ENCODE results near the gene NDUFC1.

DNA sequence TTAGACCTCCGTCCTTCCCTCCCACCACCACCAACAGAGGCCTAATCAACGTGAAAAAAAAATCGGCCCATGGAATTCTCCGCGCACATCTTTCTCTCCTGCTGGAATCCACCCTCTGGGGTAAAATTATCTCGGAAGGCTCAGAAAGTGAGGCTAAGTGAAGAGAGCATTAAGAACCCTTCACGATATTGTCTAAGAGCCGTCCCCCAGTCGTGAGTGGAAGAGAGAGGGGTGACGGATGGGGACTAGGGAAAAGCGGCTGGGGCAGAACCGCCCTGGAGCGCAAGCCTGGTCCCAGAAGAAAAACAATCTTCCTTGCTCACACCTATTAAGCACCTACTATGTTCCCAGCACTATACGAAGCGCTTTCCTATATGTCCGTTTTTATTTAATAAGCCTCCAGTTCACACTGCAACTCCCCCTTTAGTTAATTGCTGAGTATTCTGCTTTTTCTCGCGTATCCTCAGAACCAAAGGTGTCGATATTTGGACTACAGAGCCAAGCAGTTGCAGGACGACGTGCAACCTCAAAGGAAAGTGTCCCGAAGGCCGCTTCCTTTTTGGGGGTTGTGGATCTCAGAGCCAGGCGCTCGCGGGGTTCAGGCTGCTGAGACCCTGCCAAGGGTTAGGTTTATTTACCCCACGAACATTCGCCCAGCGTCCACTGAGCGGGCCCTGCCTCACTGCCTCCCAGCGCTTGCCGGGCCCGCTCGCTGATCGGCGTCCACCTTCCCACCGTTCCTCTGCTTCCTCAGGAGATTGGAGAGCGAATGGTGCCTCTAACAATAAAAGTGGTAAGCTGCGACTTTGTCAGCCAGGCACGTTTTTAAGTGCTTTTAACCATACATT, 23.1 kb downstream of the NDUFC1 start:
- no peak for TF ChIP-seq CREB1 (CRISPR knock-in tag; IDR thresholded peaks at IDR 0.05)
- TF ChIP-seq CREM (CRISPR knock-in tag; IDR thresholded peaks at IDR 0.05) = no peak
- TF ChIP-seq, protein P1, sequence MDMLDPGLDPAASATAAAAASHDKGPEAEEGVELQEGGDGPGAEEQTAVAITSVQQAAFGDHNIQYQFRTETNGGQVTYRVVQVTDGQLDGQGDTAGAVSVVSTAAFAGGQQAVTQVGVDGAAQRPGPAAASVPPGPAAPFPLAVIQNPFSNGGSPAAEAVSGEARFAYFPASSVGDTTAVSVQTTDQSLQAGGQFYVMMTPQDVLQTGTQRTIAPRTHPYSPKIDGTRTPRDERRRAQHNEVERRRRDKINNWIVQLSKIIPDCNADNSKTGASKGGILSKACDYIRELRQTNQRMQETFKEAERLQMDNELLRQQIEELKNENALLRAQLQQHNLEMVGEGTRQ (CRISPR knock-in tag; IDR thresholded peaks at IDR 0.05) = no peak
- TF ChIP-seq, protein P2, sequence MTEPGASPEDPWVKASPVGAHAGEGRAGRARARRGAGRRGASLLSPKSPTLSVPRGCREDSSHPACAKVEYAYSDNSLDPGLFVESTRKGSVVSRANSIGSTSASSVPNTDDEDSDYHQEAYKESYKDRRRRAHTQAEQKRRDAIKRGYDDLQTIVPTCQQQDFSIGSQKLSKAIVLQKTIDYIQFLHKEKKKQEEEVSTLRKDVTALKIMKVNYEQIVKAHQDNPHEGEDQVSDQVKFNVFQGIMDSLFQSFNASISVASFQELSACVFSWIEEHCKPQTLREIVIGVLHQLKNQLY (CRISPR knock-in tag; IDR thresholded peaks at IDR 0.05) = no peak
- TF ChIP-seq, protein P3, sequence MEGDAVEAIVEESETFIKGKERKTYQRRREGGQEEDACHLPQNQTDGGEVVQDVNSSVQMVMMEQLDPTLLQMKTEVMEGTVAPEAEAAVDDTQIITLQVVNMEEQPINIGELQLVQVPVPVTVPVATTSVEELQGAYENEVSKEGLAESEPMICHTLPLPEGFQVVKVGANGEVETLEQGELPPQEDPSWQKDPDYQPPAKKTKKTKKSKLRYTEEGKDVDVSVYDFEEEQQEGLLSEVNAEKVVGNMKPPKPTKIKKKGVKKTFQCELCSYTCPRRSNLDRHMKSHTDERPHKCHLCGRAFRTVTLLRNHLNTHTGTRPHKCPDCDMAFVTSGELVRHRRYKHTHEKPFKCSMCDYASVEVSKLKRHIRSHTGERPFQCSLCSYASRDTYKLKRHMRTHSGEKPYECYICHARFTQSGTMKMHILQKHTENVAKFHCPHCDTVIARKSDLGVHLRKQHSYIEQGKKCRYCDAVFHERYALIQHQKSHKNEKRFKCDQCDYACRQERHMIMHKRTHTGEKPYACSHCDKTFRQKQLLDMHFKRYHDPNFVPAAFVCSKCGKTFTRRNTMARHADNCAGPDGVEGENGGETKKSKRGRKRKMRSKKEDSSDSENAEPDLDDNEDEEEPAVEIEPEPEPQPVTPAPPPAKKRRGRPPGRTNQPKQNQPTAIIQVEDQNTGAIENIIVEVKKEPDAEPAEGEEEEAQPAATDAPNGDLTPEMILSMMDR (IDR thresholded peaks at IDR 0.05) = no peak
- TF ChIP-seq, protein P4, sequence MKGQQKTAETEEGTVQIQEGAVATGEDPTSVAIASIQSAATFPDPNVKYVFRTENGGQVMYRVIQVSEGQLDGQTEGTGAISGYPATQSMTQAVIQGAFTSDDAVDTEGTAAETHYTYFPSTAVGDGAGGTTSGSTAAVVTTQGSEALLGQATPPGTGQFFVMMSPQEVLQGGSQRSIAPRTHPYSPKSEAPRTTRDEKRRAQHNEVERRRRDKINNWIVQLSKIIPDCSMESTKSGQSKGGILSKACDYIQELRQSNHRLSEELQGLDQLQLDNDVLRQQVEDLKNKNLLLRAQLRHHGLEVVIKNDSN (CRISPR knock-in tag; IDR thresholded peaks at IDR 0.05) = no peak
- TF ChIP-seq, protein P5, sequence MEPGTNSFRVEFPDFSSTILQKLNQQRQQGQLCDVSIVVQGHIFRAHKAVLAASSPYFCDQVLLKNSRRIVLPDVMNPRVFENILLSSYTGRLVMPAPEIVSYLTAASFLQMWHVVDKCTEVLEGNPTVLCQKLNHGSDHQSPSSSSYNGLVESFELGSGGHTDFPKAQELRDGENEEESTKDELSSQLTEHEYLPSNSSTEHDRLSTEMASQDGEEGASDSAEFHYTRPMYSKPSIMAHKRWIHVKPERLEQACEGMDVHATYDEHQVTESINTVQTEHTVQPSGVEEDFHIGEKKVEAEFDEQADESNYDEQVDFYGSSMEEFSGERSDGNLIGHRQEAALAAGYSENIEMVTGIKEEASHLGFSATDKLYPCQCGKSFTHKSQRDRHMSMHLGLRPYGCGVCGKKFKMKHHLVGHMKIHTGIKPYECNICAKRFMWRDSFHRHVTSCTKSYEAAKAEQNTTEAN (CRISPR knock-in tag; IDR thresholded peaks at IDR 0.05) = no peak
- TF ChIP-seq, protein P6, sequence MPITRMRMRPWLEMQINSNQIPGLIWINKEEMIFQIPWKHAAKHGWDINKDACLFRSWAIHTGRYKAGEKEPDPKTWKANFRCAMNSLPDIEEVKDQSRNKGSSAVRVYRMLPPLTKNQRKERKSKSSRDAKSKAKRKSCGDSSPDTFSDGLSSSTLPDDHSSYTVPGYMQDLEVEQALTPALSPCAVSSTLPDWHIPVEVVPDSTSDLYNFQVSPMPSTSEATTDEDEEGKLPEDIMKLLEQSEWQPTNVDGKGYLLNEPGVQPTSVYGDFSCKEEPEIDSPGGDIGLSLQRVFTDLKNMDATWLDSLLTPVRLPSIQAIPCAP (CRISPR knock-in tag; IDR thresholded peaks at IDR 0.05) = no peak

Data from WTC11 (cell line).